HepG2 (cell line): ENCODE data around the gene OR6C3. TPM values are rescaled to one million over a fixed set of nuclear protein-coding genes. Genes with fewer than 3 reads are reported as not detected.

ENCODE experiments used
- ATAC-seq: fragments of 200-7000 bp; cut with Tn5 transposase; 3 replicates; pipeline ENCODE4 v1.9.1; 2020; ENCODE audit warnings: mild to moderate bottlenecking, moderate library complexity
- BruUV-seq: library from RNA; stranded (reverse); fragments of 400-500 nt; replicated peaks from 2 replicates; lab custom pipeline; 2021; lab: Mats Ljungman, UMichigan
- CTCF ChIA-PET: fragments of 300-600 bp; formaldehyde crosslinking; extraction: SDS; loops from one replicate; lab custom pipeline; 2021; ENCODE audit warnings: low total read pairs, inconsistent platforms, low intra/inter-chr PET ratio; lab: Yijun Ruan, JAX
- POLR2A ChIA-PET: fragments of 350-600 bp; sonication (Branson Sonifier 250); formaldehyde crosslinking; loops from one replicate; lab custom pipeline; 2020; ENCODE audit warnings: antibody characterized with exemption, inconsistent platforms; lab: Yijun Ruan, JAX
- DNase-seq: peaks from one replicate; pipeline ENCODE4 v3.0.0-alpha.2; 2015; ENCODE audit warnings: low spot score
- FAIRE-seq: peaks from 3 replicates; lab custom pipeline; 2011; peaks lifted over from hg19 to GRCh38; lab: Jason Lieb, UNC
- H2AFZ ChIP-seq: one replicate; pipeline ENCODE4 v1.6.1; 2011; ENCODE audit warnings: low read length, inconsistent platforms
- H3K27ac ChIP-seq: fragments of 300-600 bp; 3 replicates; pipeline ENCODE4 v1.8.0; 2011; ENCODE audit warnings: mixed run types, mild to moderate bottlenecking, mixed read lengths, low read length, inconsistent platforms; ENCODE audit not compliant: insufficient read depth; ENCODE audit errors: extremely low read length
- H3K27me3 ChIP-seq, 2 experiments: fragments of 200-600 bp in 1 of 2; 2 replicates in 1 of 2; 3 replicates in 1 of 2; pipeline versions ENCODE4 v1.6.0 to v1.8.0; 2011; ENCODE audit warnings: low read length in 2 of 2, mild to moderate bottlenecking in 2 of 2, moderate library complexity in 2 of 2, inconsistent platforms in 1 of 2; ENCODE audit not compliant: insufficient read depth in 2 of 2, control insufficient read depth in 1 of 2
- H3K36me3 ChIP-seq, 2 experiments: fragments of 200-600 bp in 1 of 2; replicated peaks in 1 of 2; 2 replicates in 1 of 2; 3 replicates in 1 of 2; pipeline versions ENCODE4 v1.5.1 to v1.8.0; 2011; ENCODE audit warnings: low read length in 2 of 2, inconsistent platforms in 1 of 2; ENCODE audit not compliant: insufficient read depth in 2 of 2, control insufficient read depth in 1 of 2
- H3K4me1 ChIP-seq: 2 replicates; pipeline ENCODE4 v1.5.1; 2012; ENCODE audit warnings: low read length, inconsistent platforms; ENCODE audit not compliant: insufficient read depth
- H3K4me2 ChIP-seq: 2 replicates; pipeline ENCODE4 v1.6.0; 2011; ENCODE audit warnings: low read depth, low read length, inconsistent platforms
- H3K4me3 ChIP-seq, 3 experiments: fragments of 200-600 bp in 1 of 3; sonication (generic), shearing (Covaris generic) in 1 of 3; replicated peaks in 1 of 3; 2 replicates each; pipeline ENCODE4 v1.5.1; 2011 to 2016; ENCODE audit warnings: low read length in 3 of 3, inconsistent platforms in 2 of 3, low read depth in 2 of 3, mild to moderate bottlenecking in 2 of 3, control low read depth in 1 of 3, mixed read lengths in 1 of 3; ENCODE audit not compliant: insufficient read depth in 1 of 3
- H3K79me2 ChIP-seq: one replicate; pipeline ENCODE4 v1.6.1; 2011; ENCODE audit warnings: low read length, inconsistent platforms; ENCODE audit not compliant: insufficient read depth
- H3K9ac ChIP-seq: 2 replicates; pipeline ENCODE4 v1.6.0; 2011; ENCODE audit warnings: mild to moderate bottlenecking, low read depth, low read length, inconsistent platforms; ENCODE audit not compliant: insufficient read depth
- H3K9me3 ChIP-seq: 2 replicates; pipeline ENCODE4 v1.5.1; 2012; ENCODE audit warnings: mild to moderate bottlenecking, low read length
- H4K20me1 ChIP-seq: 2 replicates; pipeline ENCODE4 v1.6.0; 2011; ENCODE audit warnings: inconsistent platforms, mild to moderate bottlenecking, low read length, moderate library complexity; ENCODE audit not compliant: insufficient read depth
- CC2D1A ChIP-seq: sonication (generic); formaldehyde crosslinking; IDR thresholded peaks from 2 replicates; pipeline ENCODE4 v1.8.1; 2023; ENCODE audit warnings: mild to moderate bottlenecking, missing genetic modification reagents
- DPF2 ChIP-seq: sonication (generic); formaldehyde crosslinking; IDR thresholded peaks from 2 replicates; pipeline ENCODE4 v1.4.0; 2020; ENCODE audit warnings: mild to moderate bottlenecking, low read depth, missing genetic modification reagents, borderline replicate concordance
- GPBP1L1 ChIP-seq: sonication (generic); formaldehyde crosslinking; IDR thresholded peaks from 2 replicates; pipeline ENCODE4 v1.5.0; 2020; ENCODE audit warnings: mild to moderate bottlenecking, missing genetic modification reagents
- HIC2 ChIP-seq: sonication (generic); formaldehyde crosslinking; IDR thresholded peaks from 2 replicates; pipeline ENCODE4 v1.9.0; 2022; ENCODE audit warnings: low read depth, missing genetic modification reagents
- HOMEZ ChIP-seq: IDR thresholded peaks from 2 replicates; pipeline ENCODE4 v1.6.1; 2016; ENCODE audit warnings: low read depth
- MAZ ChIP-seq, 2 experiments: sonication (generic) in 1 of 2; formaldehyde crosslinking in 1 of 2; IDR thresholded peaks; 2 replicates each; pipeline versions ENCODE4 v1.5.0 to v1.6.1; 2012 to 2020; ENCODE audit warnings: low read depth in 2 of 2, mild to moderate bottlenecking in 2 of 2, borderline replicate concordance in 1 of 2, improper control_type of control experiment in 1 of 2, low read length in 1 of 2, missing genetic modification reagents in 1 of 2, moderate library complexity in 1 of 2
- MLX ChIP-seq: IDR thresholded peaks from 2 replicates; pipeline ENCODE4 v1.6.1; 2016
- MXI1 ChIP-seq: IDR thresholded peaks from 3 replicates; pipeline ENCODE4 v1.6.1; 2012; ENCODE audit warnings: low read depth, low read length, inconsistent platforms, borderline replicate concordance
- SUZ12 ChIP-seq: fragments of 150-350 bp; IDR thresholded peaks from 2 replicates; pipeline ENCODE4 v1.6.1; 2014; ENCODE audit warnings: low read depth, low read length
- ZNF318 ChIP-seq: sonication (generic); formaldehyde crosslinking; IDR thresholded peaks from 2 replicates; pipeline ENCODE4 v1.4.0; 2020; ENCODE audit warnings: mild to moderate bottlenecking, missing genetic modification reagents
- WGBS: methylation state at CpG from one replicate; pipeline ENCODE4 v1.1.6; 2017; ENCODE audit warnings: low lambda C conversion rate; 5-methylcytosine and 5-hydroxymethylcytosine counted together
- in situ Hi-C: cut with HindIII; loops from 2 replicates; pipeline ENCODE4 v1.10.0; 2017; ENCODE audit warnings: low pct_unique_long_range_greater_than_20kb; ENCODE audit not compliant: extremely low pct_ligation_motif_present
- intact Hi-C: fragments of 100-400 bp; cut with micrococcal nuclease; formaldehyde crosslinking; loops from one replicate; pipeline ENCODE4 v1.10.0; 2022; ENCODE audit not compliant: unreplicated experiment
- polyA plus RNA-seq, 8 experiments: library from polyadenylated mRNA; depleted of rRNA in 3 of 8; stranded (reverse) in 7 of 8; unstranded in 1 of 8; fragments of >200 nt; fragmentation: Illumina TruSeq in 4 of 8; extraction: Trizol in 4 of 8; gene quantifications; 2 replicates each; pipeline versions ENCODE4 v1.2.1 to v1.2.3, GENCODE V29; 2011 to 2016; ENCODE audit warnings: low read depth in 4 of 8, missing spikeins in 1 of 8, mixed read lengths in 1 of 8; ENCODE audit not compliant: insufficient read depth in 1 of 8
- total RNA-seq, 5 experiments: library from RNA; depleted of rRNA; stranded (reverse); fragments of >200 nt; fragmentation: Illumina TruSeq; extraction: Trizol; gene quantifications; 2 replicates each; pipeline ENCODE4 v1.2.3, GENCODE V29; 2016; ENCODE audit warnings: low read depth in 1 of 5

Gene OR6C3
- total and polyA plus RNA-seq, 2 of the 13 experiments (the other 11 are each of a cell fraction or from before 2014, with no cell fraction given), result not detected

- H3K4me1 ChIP-seq, result no peaks in the 10 kb centered on the region
- POLR2A ChIA-PET, result no interaction called here
- peaks cover 13% of the 10 kb centered on the region; the same call in 1 of the 2 replicates for H3K9me3 ChIP-seq
- H3K27ac ChIP-seq, result no peak overlapping the region
- H3K27me3 ChIP-seq, result no peaks in the 10 kb centered on the region
- DNase-seq, result no peak
- H3K9ac ChIP-seq, result no peak overlapping the region
- BruUV-seq, result no TSS peak
- H3K36me3 ChIP-seq, result no peaks in the 10 kb centered on the region
- no peak for ATAC-seq
- 10% methylated on average over 2 of the region's 2 CpGs for WGBS
- no peak overlapping the region for H2AFZ ChIP-seq
- in situ Hi-C loops, result no loop called here
- no peaks in the 10 kb centered on the region for H3K79me2 ChIP-seq
- no peak overlapping the region for H3K4me3 ChIP-seq
- H4K20me1 ChIP-seq, result no peaks in the 10 kb centered on the region
- intact Hi-C loops, result no loop called here
- CTCF ChIA-PET, result no interaction called here
- no peak overlapping the region for H3K4me2 ChIP-seq
- FAIRE-seq, result no peak
- TF ChIP-seq MAZ (IDR thresholded peaks at IDR 0.05; ENCODE audit: borderline replicate concordance, low read depth, low read length), result no peak
- no peak for TF ChIP-seq MAZ (CRISPR knock-in tag; IDR thresholded peaks at IDR 0.05; ENCODE audit: low read depth)
- no peak for TF ChIP-seq SUZ12
- no peak for TF ChIP-seq DPF2 (CRISPR knock-in tag)
- no peak for TF ChIP-seq GPBP1L1
- no peak for TF ChIP-seq CC2D1A (CRISPR knock-in tag)
- TF ChIP-seq ZNF318 (CRISPR knock-in tag), result no peak
- TF ChIP-seq HIC2 (CRISPR knock-in tag), result no peak
- no peak for TF ChIP-seq HOMEZ (CRISPR knock-in tag)
- no peak for TF ChIP-seq MXI1
- TF ChIP-seq MLX, result no peak
Measured at GRCh38 chr12:55280991-55281390, 49.6 kb upstream of the OR6C3 start.
